GM18505 (cell line): ENCODE results near the gene OR2C1.
A peak's percentile ranks its signal among the peaks of the same experiment; 100 is the strongest.

Experiments
- ATAC-seq: cut with Tn5 transposase; IDR thresholded peaks from one replicate; pipeline ENCODE4 v1.9.1; 2021; ENCODE audit not compliant: unreplicated experiment
- POLR2A ChIP-seq: IDR thresholded peaks from 4 replicates; pipeline ENCODE4 v1.6.1; 2011; ENCODE audit warnings: borderline replicate concordance; ENCODE audit not compliant: insufficient read depth, insufficient read length; ENCODE audit errors: extremely low read depth

The OR2C1 gene

DNA sequence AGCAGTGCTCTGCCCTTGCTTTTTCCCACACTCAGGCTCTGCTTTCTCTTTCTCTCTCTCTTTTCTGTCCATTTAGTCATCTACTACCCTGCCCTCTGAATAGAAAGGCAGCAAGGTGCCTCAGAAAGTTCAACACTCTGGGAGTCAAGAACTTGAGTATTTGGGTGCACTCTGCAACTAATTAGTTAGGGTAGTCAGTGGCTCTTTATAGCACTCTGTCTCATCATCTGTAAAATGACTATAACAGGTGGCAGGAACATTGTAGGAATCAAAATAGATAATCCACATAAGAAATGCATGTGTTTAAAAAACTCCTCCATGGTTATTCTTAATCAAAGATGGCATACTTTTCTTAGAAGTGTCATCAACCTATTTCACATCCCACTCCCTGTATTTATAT is 7.2 kb downstream of the OR2C1 start:
- no peak for TF ChIP-seq POLR2A
- no peak for ATAC-seq

DNA sequence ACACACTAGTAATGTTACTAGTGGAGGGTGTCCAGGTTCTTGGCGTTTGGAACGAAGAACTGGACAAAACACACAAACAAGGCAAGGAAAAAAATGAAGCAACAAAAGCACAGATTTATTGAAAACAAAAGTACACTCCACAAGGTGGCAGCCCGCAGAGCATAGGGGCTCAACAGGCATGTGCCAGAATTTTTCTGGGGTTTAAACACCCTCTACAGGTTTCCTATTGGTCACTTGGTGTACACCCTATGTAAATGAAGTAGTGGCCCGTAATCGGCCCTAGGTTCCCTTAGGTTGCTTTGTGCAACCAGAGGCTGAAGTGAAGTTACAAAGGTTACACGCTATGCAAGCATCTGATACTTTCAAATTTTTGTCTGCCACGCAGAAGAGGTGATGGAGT is 8.1 kb downstream of the OR2C1 start:
- ATAC-seq: no peak
- no peak for TF ChIP-seq POLR2A

DNA sequence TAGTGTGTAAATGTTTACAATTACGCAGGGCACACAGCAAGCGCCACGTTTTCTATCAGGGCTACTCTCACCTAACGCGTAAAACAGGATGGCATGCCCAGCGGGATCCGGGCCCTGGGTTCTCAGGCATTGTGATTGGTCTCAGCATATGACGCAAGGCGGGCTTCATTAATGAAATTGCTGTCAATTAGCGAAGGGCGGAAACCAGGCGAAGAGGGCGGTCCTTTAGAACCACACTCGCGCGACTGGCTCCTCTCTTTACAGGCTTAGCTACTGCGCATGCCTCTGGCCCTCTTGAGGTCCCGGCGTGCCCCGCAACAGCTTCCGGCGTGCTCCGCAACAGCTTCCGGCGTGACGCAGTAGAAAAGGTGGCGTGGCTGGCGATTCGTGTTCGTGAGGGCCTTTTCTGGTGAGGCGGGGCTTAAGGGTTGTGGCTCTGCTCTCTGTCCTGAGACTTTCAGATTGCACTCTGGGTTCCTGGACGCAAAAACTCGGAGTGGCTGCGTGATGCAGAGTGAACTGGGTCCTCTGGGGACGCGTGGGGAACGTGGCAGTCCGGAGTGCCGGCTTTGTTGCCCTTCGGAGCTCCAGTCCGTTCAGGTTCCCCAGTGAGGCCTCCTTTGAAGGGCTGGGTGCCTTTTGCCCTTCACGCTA is 9.2 kb downstream of the OR2C1 start:
- ATAC-seq: no peak
- peak; percentile 41 for TF ChIP-seq POLR2A

DNA sequence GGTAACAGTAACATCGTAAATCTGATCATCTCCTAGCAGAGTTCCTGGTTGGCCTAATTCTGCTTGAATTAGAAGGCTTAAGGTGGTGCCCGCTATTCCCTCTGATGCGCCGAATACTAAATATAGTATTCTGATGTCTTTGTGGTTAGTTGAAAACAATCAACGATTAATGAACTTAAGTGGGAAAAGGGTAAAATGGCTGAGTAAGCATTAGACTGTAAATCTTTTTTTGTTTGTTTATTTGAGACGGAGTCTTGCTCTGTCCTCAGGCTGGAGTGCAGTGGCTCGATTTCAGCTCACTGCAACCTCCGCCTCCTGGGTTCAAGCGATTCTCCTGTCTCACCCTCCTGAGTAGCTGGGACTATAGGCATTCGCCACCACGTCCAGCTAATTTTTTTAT is 13.4 kb downstream of the OR2C1 start:
- TF ChIP-seq POLR2A: no peak
- ATAC-seq: no peak

DNA sequence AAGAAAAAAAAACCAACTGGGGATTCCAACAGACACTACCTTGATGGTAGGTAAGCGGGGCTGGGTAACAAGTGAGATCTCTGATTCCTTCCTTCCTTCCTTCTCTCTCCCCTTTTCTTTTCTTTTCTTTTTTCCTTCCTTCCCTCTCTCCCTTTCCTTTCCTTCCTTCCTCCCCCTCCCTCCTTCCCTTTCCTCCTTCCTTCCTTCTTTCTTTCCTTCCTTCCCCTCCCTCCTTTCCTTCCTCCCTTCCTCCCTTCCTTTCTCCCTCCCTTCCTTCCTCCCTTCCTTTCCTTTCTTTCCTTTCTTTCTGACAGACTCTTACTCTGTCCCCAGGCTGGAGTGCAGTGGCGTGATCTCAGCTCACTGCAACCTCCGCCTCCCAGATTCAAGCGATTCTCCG is 20.0 kb downstream of the OR2C1 start:
- TF ChIP-seq POLR2A: no peak

DNA sequence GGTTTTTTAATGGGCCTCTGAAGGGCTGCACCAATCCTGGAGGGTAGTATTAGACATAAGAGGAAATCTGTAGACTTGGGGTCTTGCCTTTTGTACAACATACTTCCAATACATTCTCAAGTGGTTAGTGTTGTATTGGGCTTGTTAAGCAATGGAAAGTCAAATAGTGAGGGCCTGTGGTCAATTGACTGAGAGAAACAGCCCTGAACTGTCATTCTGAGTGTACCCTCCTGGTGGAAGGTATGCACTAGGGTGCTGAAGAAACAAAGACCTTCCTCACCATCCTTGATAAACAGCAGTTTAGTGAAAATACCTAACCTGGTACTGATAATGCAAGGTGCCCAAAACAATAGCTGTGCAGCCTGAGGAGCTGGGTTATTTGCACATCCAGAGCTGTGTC is 22.2 kb downstream of the OR2C1 start:
- ATAC-seq: no peak

More for the DNA sequence above, 20.0 kb downstream of the OR2C1 start:
- ATAC-seq: no peak

DNA sequence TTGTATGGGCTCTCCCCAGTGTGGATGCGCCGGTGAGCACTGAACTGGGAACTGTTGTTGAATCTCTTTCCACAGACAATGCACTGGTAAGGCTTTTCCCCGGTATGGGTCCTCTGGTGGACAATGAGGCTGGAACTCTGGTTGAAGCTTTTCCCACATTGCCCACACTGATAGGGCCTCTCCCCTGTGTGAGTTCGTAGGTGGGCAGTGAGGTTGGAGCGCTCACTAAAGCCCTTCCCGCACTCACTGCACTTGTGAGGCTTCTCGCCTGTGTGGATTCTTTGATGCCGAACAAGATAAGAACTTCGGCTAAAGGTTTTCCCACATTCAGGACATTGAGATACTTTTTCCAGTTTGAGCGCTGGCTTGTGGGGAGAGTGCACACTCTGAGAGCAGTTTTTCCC is 27.4 kb downstream of the OR2C1 start:
- no peak for TF ChIP-seq POLR2A
- ATAC-seq: no peak

More for the DNA sequence above, 22.2 kb downstream of the OR2C1 start:
- TF ChIP-seq POLR2A: no peak

DNA sequence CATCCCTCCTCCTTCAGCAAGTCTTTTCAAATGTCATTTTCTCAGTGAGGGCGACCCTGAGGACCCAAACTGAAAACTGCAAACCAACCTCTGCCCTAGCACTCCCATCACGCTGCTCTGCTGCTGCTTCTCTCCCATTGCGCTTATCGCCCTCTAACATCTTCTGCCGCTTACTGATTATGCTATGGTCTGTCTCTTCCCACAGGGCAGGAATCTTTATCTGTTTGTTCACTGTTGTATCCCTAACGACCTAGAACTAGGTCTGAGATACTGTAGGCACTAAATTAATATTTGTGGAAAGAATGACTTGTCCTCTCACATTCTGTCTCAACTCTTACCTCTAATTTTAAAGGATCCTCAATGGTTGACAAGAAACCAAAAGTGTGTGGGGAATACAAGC is 32.6 kb downstream of the OR2C1 start:
- no peak for TF ChIP-seq POLR2A
- ATAC-seq: no peak

DNA sequence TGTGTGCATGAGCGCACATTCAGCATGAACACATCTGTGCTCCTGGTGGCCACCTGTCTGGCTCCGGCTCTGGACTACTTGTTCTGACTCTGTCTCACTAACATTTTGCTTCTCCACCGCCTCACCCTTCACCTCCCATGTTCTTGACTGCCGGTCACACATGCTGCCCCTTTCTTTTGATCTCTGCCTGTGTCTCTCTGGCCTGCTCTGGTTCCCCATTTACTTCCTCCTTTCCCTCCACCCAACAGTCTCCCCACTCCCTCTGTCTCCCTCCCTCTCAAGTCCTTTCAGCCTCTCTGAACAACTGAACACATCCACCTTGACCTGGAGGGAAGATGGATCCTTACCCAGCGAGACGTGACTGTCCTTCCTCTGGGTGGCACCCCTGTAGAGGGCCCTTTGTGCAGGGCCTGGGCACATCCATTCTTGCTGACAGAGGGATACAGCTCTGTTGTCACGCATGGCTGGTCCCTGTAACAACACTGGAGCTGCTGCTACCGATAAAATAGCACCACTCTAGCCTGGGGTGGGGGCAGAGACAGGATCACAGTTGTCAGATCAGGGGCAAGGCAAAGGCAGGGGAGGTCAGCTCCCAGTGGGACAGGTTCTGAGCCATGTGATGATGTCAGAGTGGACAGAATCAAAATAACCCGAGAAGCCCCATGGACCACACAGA is 34.1 kb downstream of the OR2C1 start:
- no peak for TF ChIP-seq POLR2A

DNA sequence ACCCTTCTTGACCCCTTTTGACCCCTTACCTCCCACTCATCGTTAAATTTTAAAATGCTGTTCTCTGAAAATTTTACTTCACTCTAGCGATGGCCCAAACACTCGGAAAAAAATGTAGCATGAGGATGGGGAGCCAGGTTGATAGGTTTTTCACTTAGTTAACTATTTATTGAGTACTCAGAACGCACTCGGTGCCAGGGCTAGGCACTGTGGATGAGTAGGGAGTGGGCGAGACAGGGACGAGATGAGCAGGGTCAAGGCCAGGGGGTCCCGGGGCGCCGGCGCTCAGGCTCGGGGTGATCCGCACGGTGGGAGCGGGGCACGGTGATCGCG is 44.7 kb downstream of the OR2C1 start:
- no peak for TF ChIP-seq POLR2A
- no peak for ATAC-seq

More for the DNA sequence above, 34.1 kb downstream of the OR2C1 start:
- ATAC-seq: no peak

DNA sequence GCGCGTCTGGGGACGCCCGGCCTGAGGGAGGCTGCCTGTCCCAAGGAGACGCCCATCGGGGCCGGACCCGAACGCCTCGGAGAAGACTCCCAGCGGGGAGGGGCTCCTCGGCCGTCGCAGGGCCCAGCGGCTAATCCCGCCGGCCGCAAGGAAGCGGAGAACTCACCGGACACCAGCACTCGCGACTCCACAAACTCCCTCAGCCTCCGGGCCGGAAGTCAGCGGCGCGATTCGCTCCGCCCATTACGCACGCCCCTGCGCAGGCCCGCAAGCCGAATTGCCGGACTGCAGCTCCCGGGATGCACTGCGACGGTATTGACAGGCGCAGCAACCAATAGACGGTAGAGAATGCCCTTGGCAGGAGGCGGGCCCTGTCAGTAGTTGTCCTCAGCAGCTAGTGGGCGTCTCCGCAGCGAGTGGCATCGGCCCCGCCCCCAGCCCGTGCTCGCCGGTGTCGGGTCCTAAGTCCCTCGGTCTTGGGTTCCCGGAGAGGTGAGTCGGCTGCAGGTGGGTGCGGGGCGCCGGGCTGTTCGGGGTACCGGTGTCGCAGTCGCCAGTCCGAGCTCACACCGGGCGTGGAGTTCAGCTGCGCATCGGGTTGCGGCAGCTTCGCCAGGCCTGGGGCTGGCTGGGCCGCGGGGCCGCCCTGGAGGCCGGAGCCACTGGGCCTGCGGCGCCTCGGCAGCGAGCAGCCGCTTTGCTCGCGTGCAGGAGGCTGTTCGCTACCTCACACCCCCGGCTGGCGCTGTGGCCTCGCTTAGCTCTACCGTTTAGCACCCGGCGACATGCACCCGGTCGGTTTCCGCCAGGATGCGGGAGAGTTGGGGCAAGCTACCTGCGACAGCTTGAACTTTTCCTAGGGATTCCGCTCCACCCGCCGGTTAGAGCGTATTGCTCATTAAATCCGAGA is 45.3 kb downstream of the OR2C1 start, which contains the start of the genes ZNF174 and ZSCAN32:
Gene ZNF174 (plus strand): TSS at position 437 of the 910 bp plus-strand sequence. CDS start 790 bp downstream, outside the sequence.
Gene ZSCAN32 (minus strand): TSS at position 226 of the 910 bp plus-strand sequence. CDS start 3,447 bp downstream, outside the sequence.
- peak; percentile 93 for ATAC-seq
- TF ChIP-seq POLR2A: peak; percentile 95

DNA sequence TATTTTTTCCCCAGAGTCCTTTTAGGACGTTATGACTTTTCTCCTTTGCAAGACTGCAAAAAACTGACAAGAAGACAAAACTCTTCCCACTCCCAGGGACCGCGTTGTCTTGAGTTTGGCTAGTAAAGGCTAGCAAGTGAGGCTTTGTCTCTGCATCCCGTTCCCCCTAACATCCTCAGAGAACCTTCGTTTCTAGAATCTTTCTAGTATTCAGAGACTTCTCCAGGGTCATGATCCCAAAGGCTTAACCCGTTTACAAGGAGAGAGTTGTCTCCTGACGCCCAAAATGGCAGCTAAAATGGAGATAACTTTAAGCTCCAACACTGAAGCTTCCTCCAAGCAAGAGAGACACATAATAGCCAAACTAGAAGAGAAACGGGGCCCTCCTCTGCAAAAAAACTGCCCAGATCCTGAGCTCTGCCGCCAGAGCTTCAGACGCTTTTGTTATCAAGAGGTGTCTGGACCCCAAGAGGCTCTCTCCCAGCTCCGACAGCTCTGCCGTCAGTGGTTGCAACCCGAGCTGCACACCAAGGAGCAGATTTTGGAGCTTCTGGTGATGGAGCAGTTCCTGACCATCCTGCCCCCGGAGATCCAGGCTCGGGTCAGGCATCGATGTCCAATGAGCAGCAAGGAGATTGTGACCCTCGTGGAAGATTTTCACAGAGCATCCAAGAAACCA is 46.2 kb downstream of the OR2C1 start:
- TF ChIP-seq POLR2A: no peak
- ATAC-seq: no peak
